Measurements from ENCODE around the gene DEPP1. TPM values are rescaled to one million over a fixed set of nuclear protein-coding genes. Genes with fewer than 3 reads are reported as not detected.
A peak's percentile ranks its signal among the peaks of the same experiment; 100 is the strongest.

Gene DEPP1
- total RNA-seq, 1 experiment from 2014 or later: 3.8 TPM

DNA sequence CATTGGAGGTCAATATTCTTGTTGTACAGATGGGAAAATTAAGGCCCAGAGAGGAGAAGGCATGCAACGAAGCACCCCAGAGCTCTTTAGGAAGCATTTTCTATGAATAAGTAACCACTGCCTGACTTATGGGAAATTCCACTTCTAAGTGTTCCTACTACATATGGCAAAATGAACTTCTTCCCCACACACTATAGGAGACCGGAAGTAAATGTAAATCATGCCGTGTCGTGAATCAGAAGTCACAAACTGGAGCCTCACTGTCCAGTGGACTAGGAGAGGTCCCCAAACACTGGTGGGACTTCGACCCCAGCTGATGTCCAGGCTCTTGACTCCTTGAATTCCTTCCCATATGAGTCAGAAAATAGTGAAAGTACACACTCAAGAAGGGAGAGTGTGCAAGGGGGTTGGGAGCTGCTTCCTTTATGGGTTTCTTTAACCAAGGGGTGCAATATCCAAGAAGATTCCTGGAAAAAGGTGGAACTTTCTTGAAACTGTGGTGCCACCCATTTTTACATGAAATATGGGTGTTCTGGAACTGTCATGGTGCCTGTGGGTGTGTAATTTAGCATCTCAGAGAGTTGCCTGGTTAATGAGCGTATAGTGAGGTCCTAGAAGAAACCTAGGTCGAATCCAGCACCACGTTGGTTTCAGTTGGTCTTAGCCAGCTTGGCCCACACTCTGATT is 12.3 kb downstream of the DEPP1 start:
- intact Hi-C loops (cut with micrococcal nuclease): no loop called here
- POLR2A ChIA-PET: interaction anchor here (3.2 to 3.5 kb wide), 2 partner anchors 12 kb away, joined by 11 to 15 read pairs; partner anchors contain the start of gene DEPP1

More for the DNA sequence above, 12.3 kb downstream of the DEPP1 start:
- RAD21 ChIA-PET (ENCODE audit: low non-redundant PET in 1 of 2, low total read pairs in 2 of 2, uncharacterized antibody in 2 of 2, unreplicated experiment in 2 of 2): no interaction called here
- no peak for ATAC-seq
- Histone ChIP-seq H3K36me3 (ENCODE audit: control insufficient read depth in 1 of 2, insufficient read depth in 2 of 2, low read length in 2 of 2) (no peaks in the 10 kb centered on the region), H3K9me2 (ENCODE audit: insufficient read depth) (no peaks in the 10 kb centered on the region), H3K4me1 (ENCODE audit: control insufficient read depth in 1 of 2, insufficient read depth in 2 of 2, low read length in 2 of 2) (peaks cover 0 to 9% of the 10 kb centered on the region in 2 experiments; a peak in 1 of 4 replicates), H3K27ac (ENCODE audit: low read depth, low read length) (no peak overlapping the region), H2AFZ (ENCODE audit: low read depth, low read length, poor library complexity, severe bottlenecking) (no peak overlapping the region), H3K9me3 (ENCODE audit: control insufficient read depth in 1 of 2, insufficient read depth in 1 of 2, low read depth in 1 of 2, low read length in 2 of 2) (no peaks in the 10 kb centered on the region), H3K9ac (ENCODE audit: low read length) (no peak overlapping the region), H4K20me1 (ENCODE audit: insufficient read depth) (no peaks in the 10 kb centered on the region), H3K27me3 (ENCODE audit: insufficient read depth, low read length) (no peaks in the 10 kb centered on the region), H3K79me2 (ENCODE audit: insufficient read depth, low read length) (no peaks in the 10 kb centered on the region), H3K4me2 (ENCODE audit: low read length) (peak overlapping the region; percentile 5; the same call in 1 of the 2 replicates), H3K4me3 (replicated peaks in 1 of 2; ENCODE audit: low read depth in 1 of 2, low read length in 2 of 2) (no peak overlapping the region)
- DNase-seq (ENCODE audit: low read depth, low spot score): no peak
- TF ChIP-seq TCF7L2 (IDR thresholded peaks at IDR 0.05; ENCODE audit: borderline replicate concordance, extremely low read depth, insufficient read depth, insufficient read length): no peak
- TF ChIP-seq SP1 (IDR thresholded peaks at IDR 0.05; ENCODE audit: low read depth): no peak
- TF ChIP-seq, protein P1, sequence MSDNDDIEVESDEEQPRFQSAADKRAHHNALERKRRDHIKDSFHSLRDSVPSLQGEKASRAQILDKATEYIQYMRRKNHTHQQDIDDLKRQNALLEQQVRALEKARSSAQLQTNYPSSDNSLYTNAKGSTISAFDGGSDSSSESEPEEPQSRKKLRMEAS (IDR thresholded peaks at IDR 0.05): no peak
- TF ChIP-seq JUND (IDR thresholded peaks at IDR 0.05): no peak
- TF ChIP-seq SRF (IDR thresholded peaks at IDR 0.05; ENCODE audit: low read depth): no peak
- no peak for TF ChIP-seq ZNF274 (IDR thresholded peaks at IDR 0.05; ENCODE audit: low read depth, low read length)
- no peak for TF ChIP-seq ZFX (IDR thresholded peaks at IDR 0.05)
- TF ChIP-seq CEBPB (IDR thresholded peaks at IDR 0.05; ENCODE audit: low read depth): no peak
- TF ChIP-seq, protein P2, sequence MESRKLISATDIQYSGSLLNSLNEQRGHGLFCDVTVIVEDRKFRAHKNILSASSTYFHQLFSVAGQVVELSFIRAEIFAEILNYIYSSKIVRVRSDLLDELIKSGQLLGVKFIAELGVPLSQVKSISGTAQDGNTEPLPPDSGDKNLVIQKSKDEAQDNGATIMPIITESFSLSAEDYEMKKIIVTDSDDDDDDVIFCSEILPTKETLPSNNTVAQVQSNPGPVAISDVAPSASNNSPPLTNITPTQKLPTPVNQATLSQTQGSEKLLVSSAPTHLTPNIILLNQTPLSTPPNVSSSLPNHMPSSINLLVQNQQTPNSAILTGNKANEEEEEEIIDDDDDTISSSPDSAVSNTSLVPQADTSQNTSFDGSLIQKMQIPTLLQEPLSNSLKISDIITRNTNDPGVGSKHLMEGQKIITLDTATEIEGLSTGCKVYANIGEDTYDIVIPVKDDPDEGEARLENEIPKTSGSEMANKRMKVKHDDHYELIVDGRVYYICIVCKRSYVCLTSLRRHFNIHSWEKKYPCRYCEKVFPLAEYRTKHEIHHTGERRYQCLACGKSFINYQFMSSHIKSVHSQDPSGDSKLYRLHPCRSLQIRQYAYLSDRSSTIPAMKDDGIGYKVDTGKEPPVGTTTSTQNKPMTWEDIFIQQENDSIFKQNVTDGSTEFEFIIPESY (IDR thresholded peaks at IDR 0.05; ENCODE audit: extremely low read depth, insufficient replicate concordance, low read length): no peak
- TF ChIP-seq POLR2A (IDR thresholded peaks at IDR 0.05; ENCODE audit: borderline replicate concordance, extremely low read depth, insufficient read depth, insufficient read length): no peak
- TF ChIP-seq, protein P3, sequence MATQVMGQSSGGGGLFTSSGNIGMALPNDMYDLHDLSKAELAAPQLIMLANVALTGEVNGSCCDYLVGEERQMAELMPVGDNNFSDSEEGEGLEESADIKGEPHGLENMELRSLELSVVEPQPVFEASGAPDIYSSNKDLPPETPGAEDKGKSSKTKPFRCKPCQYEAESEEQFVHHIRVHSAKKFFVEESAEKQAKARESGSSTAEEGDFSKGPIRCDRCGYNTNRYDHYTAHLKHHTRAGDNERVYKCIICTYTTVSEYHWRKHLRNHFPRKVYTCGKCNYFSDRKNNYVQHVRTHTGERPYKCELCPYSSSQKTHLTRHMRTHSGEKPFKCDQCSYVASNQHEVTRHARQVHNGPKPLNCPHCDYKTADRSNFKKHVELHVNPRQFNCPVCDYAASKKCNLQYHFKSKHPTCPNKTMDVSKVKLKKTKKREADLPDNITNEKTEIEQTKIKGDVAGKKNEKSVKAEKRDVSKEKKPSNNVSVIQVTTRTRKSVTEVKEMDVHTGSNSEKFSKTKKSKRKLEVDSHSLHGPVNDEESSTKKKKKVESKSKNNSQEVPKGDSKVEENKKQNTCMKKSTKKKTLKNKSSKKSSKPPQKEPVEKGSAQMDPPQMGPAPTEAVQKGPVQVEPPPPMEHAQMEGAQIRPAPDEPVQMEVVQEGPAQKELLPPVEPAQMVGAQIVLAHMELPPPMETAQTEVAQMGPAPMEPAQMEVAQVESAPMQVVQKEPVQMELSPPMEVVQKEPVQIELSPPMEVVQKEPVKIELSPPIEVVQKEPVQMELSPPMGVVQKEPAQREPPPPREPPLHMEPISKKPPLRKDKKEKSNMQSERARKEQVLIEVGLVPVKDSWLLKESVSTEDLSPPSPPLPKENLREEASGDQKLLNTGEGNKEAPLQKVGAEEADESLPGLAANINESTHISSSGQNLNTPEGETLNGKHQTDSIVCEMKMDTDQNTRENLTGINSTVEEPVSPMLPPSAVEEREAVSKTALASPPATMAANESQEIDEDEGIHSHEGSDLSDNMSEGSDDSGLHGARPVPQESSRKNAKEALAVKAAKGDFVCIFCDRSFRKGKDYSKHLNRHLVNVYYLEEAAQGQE (IDR thresholded peaks at IDR 0.05; ENCODE audit: low read depth): no peak
- TF ChIP-seq, protein P4, sequence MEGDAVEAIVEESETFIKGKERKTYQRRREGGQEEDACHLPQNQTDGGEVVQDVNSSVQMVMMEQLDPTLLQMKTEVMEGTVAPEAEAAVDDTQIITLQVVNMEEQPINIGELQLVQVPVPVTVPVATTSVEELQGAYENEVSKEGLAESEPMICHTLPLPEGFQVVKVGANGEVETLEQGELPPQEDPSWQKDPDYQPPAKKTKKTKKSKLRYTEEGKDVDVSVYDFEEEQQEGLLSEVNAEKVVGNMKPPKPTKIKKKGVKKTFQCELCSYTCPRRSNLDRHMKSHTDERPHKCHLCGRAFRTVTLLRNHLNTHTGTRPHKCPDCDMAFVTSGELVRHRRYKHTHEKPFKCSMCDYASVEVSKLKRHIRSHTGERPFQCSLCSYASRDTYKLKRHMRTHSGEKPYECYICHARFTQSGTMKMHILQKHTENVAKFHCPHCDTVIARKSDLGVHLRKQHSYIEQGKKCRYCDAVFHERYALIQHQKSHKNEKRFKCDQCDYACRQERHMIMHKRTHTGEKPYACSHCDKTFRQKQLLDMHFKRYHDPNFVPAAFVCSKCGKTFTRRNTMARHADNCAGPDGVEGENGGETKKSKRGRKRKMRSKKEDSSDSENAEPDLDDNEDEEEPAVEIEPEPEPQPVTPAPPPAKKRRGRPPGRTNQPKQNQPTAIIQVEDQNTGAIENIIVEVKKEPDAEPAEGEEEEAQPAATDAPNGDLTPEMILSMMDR (IDR thresholded peaks at IDR 0.05 in 2 of 3, conservative IDR thresholded peaks at IDR 0.05 in 1 of 3; ENCODE audit: borderline replicate concordance in 1 of 3, insufficient read depth in 1 of 3, low read depth in 2 of 3, low read length in 2 of 3): no peak
- no peak for TF ChIP-seq EZH2 (IDR thresholded peaks at IDR 0.05)
- TF ChIP-seq CBX3 (IDR thresholded peaks at IDR 0.05; ENCODE audit: low read depth): no peak
- CTCF ChIA-PET: interaction anchor here (1.5 kb wide), 1 partner anchor 33 kb away, joined by 4 read pairs; no protein-coding TSS in a partner anchor
- no TSS peak for BruUV-seq (replicated peaks)
